GM21526 (cell line): ENCODE results near the gene SIRPG.
"Not testable (repeated sequence)": the region's sequence is repeated elsewhere in the genome, so short reads cannot be mapped to it uniquely, and the experiment has no call there.

Source experiments
- ATAC-seq: cut with Tn5 transposase; IDR thresholded peaks from one replicate; pipeline ENCODE4 v1.9.1; 2021; ENCODE audit warnings: moderate library complexity; ENCODE audit not compliant: unreplicated experiment, low FRiP score

The SIRPG gene

GRCh38 chr20:1672728-1673127, 15.1 kb upstream of the SIRPG start:
- ATAC-seq, result no peak

- ATAC-seq, result no peak
These were observed 14.5 kb upstream of the SIRPG start for GRCh38 chr20:1671891-1672669.

- ATAC-seq, result no peak
These were observed 11.7 kb upstream of the SIRPG start for GRCh38 chr20:1669304-1669703.

GRCh38 chr20:1667502-1668085, 10.0 kb upstream of the SIRPG start:
- no peak for ATAC-seq

- ATAC-seq, result no peak
These were observed 9.2 kb upstream of the SIRPG start for GRCh38 chr20:1666802-1667201.

GRCh38 chr20:1665345-1665744, 7.8 kb upstream of the SIRPG start:
- no peak for ATAC-seq

GRCh38 chr20:1664911-1665310, 7.3 kb upstream of the SIRPG start:
- ATAC-seq, result no peak

GRCh38 chr20:1663917-1664316, 6.3 kb upstream of the SIRPG start:
- no peak for ATAC-seq

- no peak for ATAC-seq
These were observed 4.1 kb upstream of the SIRPG start for GRCh38 chr20:1661542-1662299.

GRCh38 chr20:1660246-1660645, 2.7 kb upstream of the SIRPG start:
- ATAC-seq, result no peak

- no peak for ATAC-seq
These were observed 735 bp downstream of the SIRPG start for GRCh38 chr20:1656844-1657243.

- no peak for ATAC-seq
These were observed 2.6 kb downstream of the SIRPG start for GRCh38 chr20:1654996-1655395.

- no peak for ATAC-seq
These were observed 4.6 kb downstream of the SIRPG start for GRCh38 chr20:1652960-1653359.

GRCh38 chr20:1652104-1652503, 5.5 kb downstream of the SIRPG start:
- ATAC-seq, result no peak

- ATAC-seq, result no peak
These were observed 6.1 kb downstream of the SIRPG start for GRCh38 chr20:1651268-1652058.

- no peak for ATAC-seq
These were observed 9.5 kb downstream of the SIRPG start for GRCh38 chr20:1648101-1648500.

- ATAC-seq, result no peak
These were observed 10.6 kb downstream of the SIRPG start for GRCh38 chr20:1646975-1647431.

- no peak for ATAC-seq
These were observed 13.2 kb downstream of the SIRPG start for GRCh38 chr20:1644101-1644962.

GRCh38 chr20:1638643-1639042, 18.9 kb downstream of the SIRPG start:
- ATAC-seq, result not testable (repeated sequence)

- ATAC-seq, result no peak
These were observed 19.8 kb downstream of the SIRPG start for GRCh38 chr20:1637755-1638154.
